H1 (cell line): Measurements from ENCODE around the gene MDH1. TPM values are rescaled to one million over a fixed set of nuclear protein-coding genes. Genes with fewer than 3 reads are reported as not detected.
A peak's percentile ranks its signal among the peaks of the same experiment; 100 is the strongest.

ENCODE experiments used
- CTCF ChIA-PET: fragments of 300-600 bp; sonication (Branson Sonifier 250); formaldehyde crosslinking; loops from one replicate; lab custom pipeline; 2021; ENCODE audit not compliant: partially characterized antibody; lab: Charles Lee
- POLR2A ChIA-PET: fragments of 300-600 bp; sonication (Branson Sonifier 250); formaldehyde crosslinking; loops from one replicate; lab custom pipeline; 2021; ENCODE audit warnings: inconsistent platforms; ENCODE audit not compliant: partially characterized antibody; lab: Charles Lee
- DNase-seq, 2 experiments: peaks; one replicate each; pipeline versions ENCODE4 v3.0.0 to v3.0.0-alpha.2; 2010 to 2022; ENCODE audit warnings: low spot score in 2 of 2, low read depth in 1 of 2, mixed read lengths in 1 of 2
- FAIRE-seq: peaks from 2 replicates; lab custom pipeline; 2011; peaks lifted over from hg19 to GRCh38; lab: Jason Lieb, UNC
- H2AFZ ChIP-seq: 2 replicates; pipeline ENCODE4 v1.8.1; 2012; ENCODE audit warnings: low read length, inconsistent platforms
- H2AK5ac ChIP-seq: 2 replicates; pipeline ENCODE4 v1.6.1; 2013; ENCODE audit warnings: low read depth, low read length
- H2BK120ac ChIP-seq: replicated peaks from 2 replicates; pipeline ENCODE3; 2013; ENCODE audit warnings: low read depth, low read length, inconsistent platforms
- H2BK12ac ChIP-seq: 2 replicates; pipeline ENCODE4 v1.6.1; 2013; ENCODE audit warnings: low read depth, low read length
- H2BK15ac ChIP-seq: 2 replicates; pipeline ENCODE4 v1.6.1; 2013; ENCODE audit warnings: low read length
- H2BK20ac ChIP-seq: 2 replicates; pipeline ENCODE4 v1.6.1; 2013; ENCODE audit warnings: low read length
- H2BK5ac ChIP-seq: 2 replicates; pipeline ENCODE4 v1.6.1; 2013; ENCODE audit warnings: low read depth, low read length
- H3K14ac ChIP-seq: 2 replicates; pipeline ENCODE4 v1.6.1; 2013; ENCODE audit warnings: inconsistent platforms; ENCODE audit not compliant: insufficient read length
- H3K18ac ChIP-seq: 2 replicates; pipeline ENCODE4 v1.6.1; 2013; ENCODE audit warnings: low read length; ENCODE audit errors: extremely low read depth
- H3K23ac ChIP-seq: 2 replicates; pipeline ENCODE4 v1.6.1; 2013; ENCODE audit warnings: inconsistent platforms; ENCODE audit not compliant: insufficient read length
- H3K23me2 ChIP-seq: 2 replicates; pipeline ENCODE4 v1.6.1; 2013; ENCODE audit warnings: low read depth, low read length
- H3K27ac ChIP-seq: 2 replicates; pipeline ENCODE4 v1.6.1; 2011; ENCODE audit warnings: low read depth, low read length, inconsistent platforms
- H3K27me3 ChIP-seq, 4 experiments: replicated peaks in 1 of 4; 1 replicate in 1 of 4; 2 replicates in 3 of 4; pipeline versions ENCODE4 v1.6.1 to v1.8.1; 2011 to 2013; ENCODE audit warnings: low read length in 3 of 4, mild to moderate bottlenecking in 3 of 4, inconsistent platforms in 2 of 4, mixed read lengths in 2 of 4, moderate library complexity in 1 of 4; ENCODE audit not compliant: control insufficient read depth in 3 of 4, insufficient read depth in 3 of 4; ENCODE audit errors: extremely low read depth in 1 of 4
- H3K36me3 ChIP-seq, 4 experiments: 2 replicates each; pipeline versions ENCODE4 v1.6.1 to v1.8.1; 2011 to 2013; ENCODE audit warnings: mild to moderate bottlenecking in 4 of 4, low read length in 3 of 4, moderate library complexity in 2 of 4, control low read depth in 1 of 4, inconsistent platforms in 1 of 4; ENCODE audit not compliant: insufficient read depth in 4 of 4, control insufficient read depth in 2 of 4
- H3K4ac ChIP-seq: replicated peaks from 2 replicates; pipeline ENCODE3; 2013; ENCODE audit warnings: low read length, low read depth, mixed read lengths, inconsistent platforms; ENCODE audit not compliant: insufficient read length
- H3K4me1 ChIP-seq, 4 experiments: replicated peaks in 1 of 4; 1 replicate in 1 of 4; 2 replicates in 3 of 4; pipeline versions ENCODE4 v1.6.1 to v1.8.1; 2011 to 2013; ENCODE audit warnings: low read length in 3 of 4, inconsistent platforms in 2 of 4, mixed read lengths in 1 of 4; ENCODE audit not compliant: insufficient read depth in 4 of 4, control insufficient read depth in 3 of 4
- H3K4me2 ChIP-seq, 2 experiments: 2 replicates each; pipeline versions ENCODE4 v1.6.1 to v1.8.1; 2011 to 2013; ENCODE audit warnings: low read depth in 2 of 2, low read length in 2 of 2, control low read depth in 1 of 2, inconsistent platforms in 1 of 2, mild to moderate bottlenecking in 1 of 2; ENCODE audit not compliant: insufficient read depth in 1 of 2
- H3K4me3 ChIP-seq, 4 experiments: fragments of 200-600, 300-600 bp in 1 of 4; sonication (generic), shearing (Covaris generic), sonication (Bioruptor Twin) in 1 of 4; 2 replicates each; pipeline versions ENCODE4 v1.5.1 to v1.8.1; 2011 to 2016; ENCODE audit warnings: low read length in 4 of 4, low read depth in 3 of 4, control low read depth in 2 of 4, inconsistent platforms in 2 of 4, mild to moderate bottlenecking in 2 of 4, mixed read lengths in 1 of 4, moderate library complexity in 1 of 4; ENCODE audit not compliant: insufficient read depth in 2 of 4; ENCODE audit errors: extremely low read depth in 1 of 4
- H3K56ac ChIP-seq: replicated peaks from 2 replicates; pipeline ENCODE3; 2013; ENCODE audit warnings: low read depth, mild to moderate bottlenecking, mixed read lengths, low read length, inconsistent platforms; ENCODE audit not compliant: insufficient read length
- H3K79me1 ChIP-seq: 2 replicates; pipeline ENCODE4 v1.6.1; 2013; ENCODE audit warnings: low read depth, low read length, control low read depth
- H3K79me2 ChIP-seq, 2 experiments: 2 replicates each; pipeline versions ENCODE4 v1.6.1 to v1.8.1; 2012 to 2013; ENCODE audit warnings: low read length in 2 of 2, mild to moderate bottlenecking in 2 of 2, inconsistent platforms in 1 of 2; ENCODE audit not compliant: insufficient read depth in 2 of 2, control insufficient read depth in 1 of 2
- H3K9ac ChIP-seq, 4 experiments: replicated peaks in 1 of 4; 1 replicate in 1 of 4; 2 replicates in 3 of 4; pipeline versions ENCODE4 v1.6.1 to v1.8.1; 2011 to 2013; ENCODE audit warnings: low read depth in 3 of 4, low read length in 3 of 4, control low read depth in 2 of 4, mild to moderate bottlenecking in 2 of 4, moderate library complexity in 2 of 4, inconsistent platforms in 1 of 4; ENCODE audit errors: extremely low read depth in 1 of 4
- H3K9me3 ChIP-seq, 2 experiments: 2 replicates each; pipeline versions ENCODE4 v1.6.1 to v1.8.1; 2012 to 2013; ENCODE audit warnings: mild to moderate bottlenecking in 2 of 2, moderate library complexity in 2 of 2, control low read depth in 1 of 2, inconsistent platforms in 1 of 2, low read depth in 1 of 2, low read length in 1 of 2, mixed read lengths in 1 of 2; ENCODE audit not compliant: insufficient read depth in 2 of 2
- H4K20me1 ChIP-seq, 2 experiments: replicated peaks in 1 of 2; 2 replicates each; pipeline versions ENCODE3 to v1.8.1; 2011 to 2013; ENCODE audit warnings: inconsistent platforms in 2 of 2, low read length in 2 of 2, mild to moderate bottlenecking in 1 of 2; ENCODE audit not compliant: insufficient read depth in 2 of 2, control insufficient read depth in 1 of 2
- H4K5ac ChIP-seq: 2 replicates; pipeline ENCODE4 v1.6.1; 2013; ENCODE audit warnings: low read length, low read depth, mixed read lengths, inconsistent platforms; ENCODE audit not compliant: insufficient read length
- H4K8ac ChIP-seq: 2 replicates; pipeline ENCODE4 v1.8.0; 2013; ENCODE audit warnings: mild to moderate bottlenecking, moderate library complexity, low read length, inconsistent platforms; ENCODE audit not compliant: insufficient read depth; ENCODE audit errors: extremely low read depth
- H4K91ac ChIP-seq: replicated peaks from 2 replicates; pipeline ENCODE3; 2013; ENCODE audit warnings: low read length, mixed read lengths, inconsistent platforms; ENCODE audit not compliant: insufficient read length
- RAD21 ChIP-seq, 2 experiments: IDR thresholded peaks in 1 of 2; conservative IDR thresholded peaks in 1 of 2; 2 replicates each; pipeline ENCODE4 v1.6.1; 2011; ENCODE audit warnings: low read depth in 2 of 2, low read length in 2 of 2, improper control_type of control experiment in 1 of 2, inconsistent platforms in 1 of 2, mild to moderate bottlenecking in 1 of 2, moderate library complexity in 1 of 2
- WGBS, 2 experiments: shearing (Covaris generic) in 1 of 2; methylation state at CpG; one replicate each; pipeline versions ENCODE4 v1.1.6 to v1.1.7; 2013 to 2015; ENCODE audit warnings: low lambda C conversion rate in 2 of 2, mixed read lengths in 2 of 2, inconsistent platforms in 1 of 2, low coverage in 1 of 2, missing lambda C conversion rate in 1 of 2; ENCODE audit not compliant: insufficient replicate concordance in 2 of 2, insufficient coverage in 1 of 2, insufficient read length in 1 of 2; ENCODE audit errors: extremely low coverage in 1 of 2, missing lambda C conversion rate in 1 of 2; 5-methylcytosine and 5-hydroxymethylcytosine counted together
- polyA plus RNA-seq, 7 experiments: library from polyadenylated mRNA; depleted of rRNA in 3 of 7; stranded (reverse) in 5 of 7; unstranded in 2 of 7; fragments of >200 nt in 5 of 7; fragments of 200-250 nt in 2 of 7; gene quantifications; 1 replicate in 5 of 7; 2 replicates in 1 of 7; 4 replicates in 1 of 7; pipeline versions ENCODE4 v1.2.1 to v1.2.3, GENCODE V29; 2011 to 2013; ENCODE audit warnings: missing spikeins in 2 of 7, mixed read lengths in 2 of 7
- total RNA-seq: library from RNA; stranded (reverse); fragmentation: NEBNext Ultra II Directional; extraction: Animal tissue kit (Norgen Biotek cat#: 25700); gene quantifications from 2 replicates; pipeline ENCODE4 v1.2.1, GENCODE V29; 2021

The MDH1 gene
- total and polyA plus RNA-seq, 2 of the 8 experiments (the other 6 are each of a cell fraction or from before 2014, with no cell fraction given), result 353 to 376 TPM

DNA sequence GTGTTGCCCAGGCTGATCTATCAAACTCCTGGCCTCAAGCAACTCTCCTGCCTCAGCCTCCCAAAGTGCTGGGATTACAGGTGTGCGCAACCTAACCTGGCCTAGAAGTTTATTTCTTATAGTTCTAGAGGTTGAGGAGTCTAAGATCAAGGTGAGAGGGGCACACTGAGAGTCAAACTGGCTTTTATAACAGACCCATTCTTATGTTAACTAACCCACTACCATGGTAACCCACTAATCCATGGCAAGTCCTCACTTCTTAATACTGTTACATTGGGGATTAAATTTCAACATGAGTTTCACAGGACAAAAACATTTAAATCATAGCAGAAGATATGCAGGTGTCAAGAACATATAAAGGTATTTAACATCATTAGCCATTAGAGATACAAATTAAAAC is 50.6 kb downstream of the MDH1 start:
- Histone ChIP-seq H3K4me3 (peak overlapping the region in 1 of 4 experiments; percentile 12; a peak in 2 of 8 replicates), H3K14ac (no peak overlapping the region), H4K8ac (no peak overlapping the region), H3K27ac (0 out of 2 replicates have a peak overlapping the region, but pooled peaks have one; percentile 12), H3K18ac (no peak overlapping the region), H3K23ac (no peak overlapping the region), H3K79me2 (no peaks in the 10 kb centered on the region), H2AK5ac (no peak overlapping the region), H3K23me2 (no peaks in the 10 kb centered on the region), H4K5ac (no peak overlapping the region), H3K9ac (no peak overlapping the region), H3K36me3 (no peaks in the 10 kb centered on the region), H3K27me3 (no peaks in the 10 kb centered on the region), H3K4me2 (peak overlapping the region; percentile 36 to 38; a peak in 2 of 4 replicates), H2AFZ (no peak overlapping the region), H4K91ac (no peak overlapping the region), H2BK15ac (no peak overlapping the region), H4K20me1 (no peaks in the 10 kb centered on the region), H2BK120ac (no peak overlapping the region), H2BK12ac (no peak overlapping the region), H3K79me1 (no peaks in the 10 kb centered on the region), H3K4me1 (peaks cover 0 to 6% (median 2%) of the 10 kb centered on the region in 4 experiments; a peak in 4 of 7 replicates), H3K56ac (no peak overlapping the region), H3K4ac (no peak overlapping the region), H2BK5ac (no peak overlapping the region), H3K9me3 (no peaks in the 10 kb centered on the region; a peak in 2 of 4 replicates), H2BK20ac (no peak overlapping the region)
- DNase-seq (no peak), FAIRE-seq (peak; percentile 96)
- CTCF ChIA-PET, result interaction anchor here (1.4 kb wide), 1 partner anchor 13 kb away, joined by 5 read pairs; no protein-coding TSS in a partner anchor
- 67% methylated on average over 1 of the region's 1 CpG; no CpG with 5 or more reads in 1 of the 2 experiments for WGBS, 2 experiments
- POLR2A ChIA-PET, result interaction anchor here (0.8 kb wide), 1 partner anchor 24 kb away, joined by 3 read pairs; no protein-coding TSS in a partner anchor
- no peak for TF ChIP-seq RAD21 (IDR thresholded peaks at IDR 0.05 in 1 of 2, conservative IDR thresholded peaks at IDR 0.05 in 1 of 2; ENCODE audit: low read depth in 2 of 2, low read length in 2 of 2)
